Uterus (tissue), 4 donors: ENCODE results near the gene RPL23. TPM values are rescaled to one million over a fixed set of nuclear protein-coding genes. Genes with fewer than 3 reads are reported as not detected.
"Not testable (repeated sequence)": the region's sequence is repeated elsewhere in the genome, so short reads cannot be mapped to it uniquely, and the experiment has no call there.

Source experiments
- DNase-seq, 2 donors: peaks; one replicate each; pipeline ENCODE4 v3.0.0-alpha.2; 2019 to 2020
- H3K27ac ChIP-seq, 2 donors: fragments of 200-600 bp; sonication (generic); 1 replicate in 1 of 2; 2 replicates in 1 of 2; pipeline ENCODE4 v1.5.1; 2016 to 2018
- H3K27me3 ChIP-seq, 2 donors: fragments of 200-600 bp; sonication (generic); one replicate each; pipeline ENCODE4 v1.5.1; 2018 to 2019; ENCODE audit warnings: control low read depth in 1 of 2
- H3K36me3 ChIP-seq, 2 donors: fragments of 200-600 bp; sonication (generic); one replicate each; pipeline ENCODE4 v1.5.1; 2019; ENCODE audit warnings: control low read depth in 1 of 2
- H3K4me1 ChIP-seq, 2 donors: fragments of 200-600 bp; sonication (generic); one replicate each; pipeline ENCODE4 v1.5.1; 2018 to 2019; ENCODE audit warnings: control low read depth in 1 of 2
- H3K4me3 ChIP-seq, 2 donors: fragments of 200-600 bp; sonication (generic); 1 replicate in 1 of 2; 2 replicates in 1 of 2; pipeline ENCODE4 v1.5.1; 2018 to 2019; ENCODE audit warnings: mild to moderate bottlenecking in 1 of 2
- H3K9me3 ChIP-seq, 2 donors: fragments of 200-600 bp; sonication (generic); one replicate each; pipeline ENCODE4 v1.5.1; 2019; ENCODE audit warnings: control low read depth in 1 of 2
- CTCF ChIP-seq, 4 experiments: fragments of 200-600 bp in 2 of 4; fragments of 450-650 bp in 2 of 4; sonication (generic) in 2 of 4; IDR thresholded peaks; one replicate each; pipeline ENCODE4 v1.5.1; 2016 to 2019; ENCODE audit warnings: antibody characterized with exemption in 4 of 4, mild to moderate bottlenecking in 2 of 4, moderate library complexity in 1 of 4
- POLR2A ChIP-seq, 2 donors: fragments of 450-650 bp; IDR thresholded peaks; one replicate each; pipeline ENCODE4 v1.6.1; 2016; ENCODE audit warnings: antibody characterized with exemption in 2 of 2, mild to moderate bottlenecking in 1 of 2, moderate library complexity in 1 of 2
- intact Hi-C: fragments of 100-400 bp; cut with DNase I; formaldehyde crosslinking; loops from one replicate; pipeline ENCODE4 v1.15.1; 2023; ENCODE audit warnings: low total_unique reads
- total RNA-seq, 4 donors: library from RNA; depleted of rRNA in 3 of 4; stranded (reverse); fragments of >200 nt in 3 of 4; gene quantifications; one replicate each; pipeline versions ENCODE4 v1.1.0 to v1.2.4, GENCODE V29; 2014 to 2023
- donor health status: DM: yes; HTN: yes; CAD: no.

Gene RPL23
- total RNA-seq, 4 donors from 2014 or later = 1,418 to 5,044 (median 2,630) TPM

GRCh38 chr17:38867179-38867967 lies 13.9 kb upstream of the RPL23 start:
- Histone ChIP-seq H3K27me3 (no peaks in the 10 kb centered on the region), H3K4me1 (peaks cover 0 to 7% of the 10 kb centered on the region in 2 donors), H3K9me3 (no peaks in the 10 kb centered on the region), H3K4me3 (peak overlapping the region; percentile 84 to 95), H3K27ac (peak overlapping the region; percentile 96 to 98), H3K36me3 (no peaks in the 10 kb centered on the region)
- peak; percentile 75 to 77 for DNase-seq
- intact Hi-C loops = no loop called here
- TF ChIP-seq CTCF (IDR thresholded peaks at IDR 0.05) (peak in 3 of 4 experiments; percentile 15 to 46 (median 37)), POLR2A (IDR thresholded peaks at IDR 0.05) (no peak)

- H3K9me3 ChIP-seq = no peaks in the 10 kb centered on the region
- intact Hi-C loops = no loop called here
- H3K4me3 ChIP-seq = no peak overlapping the region
- TF ChIP-seq POLR2A (IDR thresholded peaks at IDR 0.05) (no peak), CTCF (IDR thresholded peaks at IDR 0.05) (no peak)
- no peaks in the 10 kb centered on the region for H3K27me3 ChIP-seq
- no peaks in the 10 kb centered on the region for H3K36me3 ChIP-seq
- DNase-seq = no peak
- no peaks in the 10 kb centered on the region for H3K4me1 ChIP-seq
- H3K27ac ChIP-seq = no peak overlapping the region
Measured at GRCh38 chr17:38864636-38865398, 11.3 kb upstream of the RPL23 start.

- no peak for DNase-seq
- H3K9me3 ChIP-seq = no peaks in the 10 kb centered on the region
- H3K36me3 ChIP-seq = no peaks in the 10 kb centered on the region
- H3K4me3 ChIP-seq = no peak overlapping the region
- no peaks in the 10 kb centered on the region for H3K27me3 ChIP-seq
- no peaks in the 10 kb centered on the region for H3K4me1 ChIP-seq
- TF ChIP-seq POLR2A (IDR thresholded peaks at IDR 0.05) = no peak
- no peak for TF ChIP-seq CTCF (IDR thresholded peaks at IDR 0.05)
- H3K27ac ChIP-seq = no peak overlapping the region
- intact Hi-C loops = no loop called here
Measured at GRCh38 chr17:38861399-38861843, 7.9 kb upstream of the RPL23 start.

- no peak overlapping the region for H3K27ac ChIP-seq
- no peaks in the 10 kb centered on the region for H3K9me3 ChIP-seq
- no peak overlapping the region for H3K4me3 ChIP-seq
- no peaks in the 10 kb centered on the region for H3K27me3 ChIP-seq
- H3K36me3 ChIP-seq = no peaks in the 10 kb centered on the region
- no peaks in the 10 kb centered on the region for H3K4me1 ChIP-seq
- DNase-seq = no peak
- intact Hi-C loops = no loop called here
- no peak for TF ChIP-seq POLR2A (IDR thresholded peaks at IDR 0.05)
Measured at GRCh38 chr17:38857271-38857670, 3.8 kb upstream of the RPL23 start.

GRCh38 chr17:38855101-38855714 lies 1.7 kb upstream of the RPL23 start:
- intact Hi-C loops, H3K9me3 ChIP-seq, H3K27ac ChIP-seq, H3K36me3 ChIP-seq, DNase-seq, H3K4me1 ChIP-seq, H3K4me3 ChIP-seq, H3K27me3 ChIP-seq: not testable (repeated sequence)
